Measurements from ENCODE around the gene CERCAM.

DNA sequence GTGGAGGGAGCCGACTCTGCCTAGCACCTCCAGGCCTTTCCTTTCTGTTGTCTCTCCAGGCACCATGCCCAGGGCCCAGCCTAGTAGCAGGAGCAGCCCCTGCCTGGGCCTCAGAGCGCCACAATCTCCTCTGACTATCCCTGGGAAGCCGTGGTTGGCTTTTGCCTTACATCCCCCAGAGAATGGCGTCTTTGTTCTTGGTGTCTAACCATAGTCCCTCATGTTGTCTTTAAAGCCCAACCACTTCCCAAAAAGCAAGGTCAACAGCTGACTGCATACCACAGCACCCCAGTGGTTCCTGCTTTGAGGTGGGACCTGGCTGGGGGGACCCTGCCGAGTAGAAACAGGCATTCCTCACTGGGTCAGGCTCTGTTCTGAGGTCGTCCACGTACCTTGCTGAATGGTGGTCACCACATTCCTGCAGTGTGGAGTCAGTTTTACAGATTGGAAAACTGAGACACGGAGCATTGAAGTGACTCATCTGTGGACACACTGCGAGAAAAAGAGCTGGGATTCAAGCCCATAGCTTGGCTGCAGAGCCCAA lies 13.7 kb upstream of the CERCAM start:
- TF ChIP-seq ZNF70 (CRISPR knock-in tag; IDR thresholded peaks at IDR 0.05) (no peak), PATZ1 (CRISPR knock-in tag; IDR thresholded peaks at IDR 0.05; ENCODE audit: borderline replicate concordance) (no peak), ZC3H10 (CRISPR knock-in tag; IDR thresholded peaks at IDR 0.05) (no peak), PPARA (CRISPR knock-in tag; IDR thresholded peaks at IDR 0.05; ENCODE audit: borderline replicate concordance) (no peak), ZNF8 (CRISPR knock-in tag; IDR thresholded peaks at IDR 0.05) (no peak)
- TF ChIP-seq, protein P1, sequence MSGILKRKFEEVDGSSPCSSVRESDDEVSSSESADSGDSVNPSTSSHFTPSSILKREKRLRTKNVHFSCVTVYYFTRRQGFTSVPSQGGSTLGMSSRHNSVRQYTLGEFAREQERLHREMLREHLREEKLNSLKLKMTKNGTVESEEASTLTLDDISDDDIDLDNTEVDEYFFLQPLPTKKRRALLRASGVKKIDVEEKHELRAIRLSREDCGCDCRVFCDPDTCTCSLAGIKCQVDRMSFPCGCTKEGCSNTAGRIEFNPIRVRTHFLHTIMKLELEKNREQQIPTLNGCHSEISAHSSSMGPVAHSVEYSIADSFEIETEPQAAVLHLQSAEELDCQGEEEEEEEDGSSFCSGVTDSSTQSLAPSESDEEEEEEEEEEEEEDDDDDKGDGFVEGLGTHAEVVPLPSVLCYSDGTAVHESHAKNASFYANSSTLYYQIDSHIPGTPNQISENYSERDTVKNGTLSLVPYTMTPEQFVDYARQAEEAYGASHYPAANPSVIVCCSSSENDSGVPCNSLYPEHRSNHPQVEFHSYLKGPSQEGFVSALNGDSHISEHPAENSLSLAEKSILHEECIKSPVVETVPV (CRISPR knock-in tag; IDR thresholded peaks at IDR 0.05): no peak
